ENCODE data around the gene LAMP1.

Gene LAMP1

DNA sequence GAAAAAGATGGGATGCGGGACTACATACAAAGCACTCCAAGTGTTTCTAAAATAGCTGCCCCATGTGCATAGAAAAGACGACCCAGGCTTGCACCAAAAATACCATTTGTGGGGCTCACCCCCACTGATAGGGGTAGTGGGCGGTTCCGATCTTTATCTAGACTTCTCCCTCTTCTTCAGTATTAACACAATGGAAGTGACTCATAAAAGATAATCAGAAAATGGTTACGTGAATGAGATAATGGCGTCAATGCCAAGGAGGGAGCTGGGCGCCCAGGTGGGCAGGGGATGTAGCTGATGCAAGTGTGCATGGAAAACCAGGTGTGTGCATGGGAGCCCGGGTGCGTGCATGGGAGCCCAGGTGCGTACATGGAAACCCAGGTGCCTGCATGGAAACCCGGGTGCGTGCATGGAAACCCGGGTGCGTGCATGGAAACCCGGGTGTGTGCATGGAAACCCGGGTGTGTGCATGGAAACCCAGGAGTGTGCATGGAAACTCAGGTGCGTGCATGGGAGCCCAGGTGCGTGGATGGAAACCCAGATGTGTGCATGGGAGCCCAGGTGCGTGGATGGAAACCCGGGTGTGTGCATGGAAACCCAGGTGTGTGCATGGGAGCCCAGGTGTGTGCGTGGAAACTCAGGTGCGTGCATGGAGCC lies 32.7 kb downstream of the LAMP1 start:
- TF ChIP-seq, protein P1, sequence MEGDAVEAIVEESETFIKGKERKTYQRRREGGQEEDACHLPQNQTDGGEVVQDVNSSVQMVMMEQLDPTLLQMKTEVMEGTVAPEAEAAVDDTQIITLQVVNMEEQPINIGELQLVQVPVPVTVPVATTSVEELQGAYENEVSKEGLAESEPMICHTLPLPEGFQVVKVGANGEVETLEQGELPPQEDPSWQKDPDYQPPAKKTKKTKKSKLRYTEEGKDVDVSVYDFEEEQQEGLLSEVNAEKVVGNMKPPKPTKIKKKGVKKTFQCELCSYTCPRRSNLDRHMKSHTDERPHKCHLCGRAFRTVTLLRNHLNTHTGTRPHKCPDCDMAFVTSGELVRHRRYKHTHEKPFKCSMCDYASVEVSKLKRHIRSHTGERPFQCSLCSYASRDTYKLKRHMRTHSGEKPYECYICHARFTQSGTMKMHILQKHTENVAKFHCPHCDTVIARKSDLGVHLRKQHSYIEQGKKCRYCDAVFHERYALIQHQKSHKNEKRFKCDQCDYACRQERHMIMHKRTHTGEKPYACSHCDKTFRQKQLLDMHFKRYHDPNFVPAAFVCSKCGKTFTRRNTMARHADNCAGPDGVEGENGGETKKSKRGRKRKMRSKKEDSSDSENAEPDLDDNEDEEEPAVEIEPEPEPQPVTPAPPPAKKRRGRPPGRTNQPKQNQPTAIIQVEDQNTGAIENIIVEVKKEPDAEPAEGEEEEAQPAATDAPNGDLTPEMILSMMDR (conservative IDR thresholded peaks at IDR 0.05; ENCODE audit: low read length), result no peak
- DNase-seq (ENCODE audit: low read depth), result no peak
- no peak overlapping the region for H3K4me3 ChIP-seq (ENCODE audit: low read length)

GRCh38 chr13:113332615-113333014 lies 35.6 kb downstream of the LAMP1 start:
- no peak overlapping the region for H3K4me3 ChIP-seq (ENCODE audit: low read length)
- no peak for DNase-seq (ENCODE audit: low read depth)
- TF ChIP-seq, protein P1 (conservative IDR thresholded peaks at IDR 0.05; ENCODE audit: low read length), result no peak

DNA sequence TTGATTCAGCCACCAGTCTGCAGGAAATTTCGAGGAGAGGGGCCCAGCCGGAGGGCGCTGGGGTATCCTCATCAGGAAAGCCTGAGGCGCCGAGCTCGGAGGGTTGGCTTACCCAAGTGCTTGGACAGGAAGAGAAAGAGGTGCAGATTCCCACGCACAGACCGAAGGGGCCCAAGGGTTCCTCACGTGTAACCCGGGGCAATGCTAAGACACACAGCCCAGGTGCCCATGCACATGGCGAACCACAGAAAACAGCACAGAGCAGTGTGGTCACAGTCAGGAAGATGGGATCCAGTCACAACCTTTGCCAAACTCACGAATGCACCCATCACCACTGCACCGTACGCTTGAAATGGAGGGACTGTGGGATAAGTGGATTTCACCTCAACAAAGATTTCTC lies 36.0 kb downstream of the LAMP1 start:
- TF ChIP-seq, protein P1 (conservative IDR thresholded peaks at IDR 0.05; ENCODE audit: low read length), result no peak
- DNase-seq (ENCODE audit: low read depth), result no peak
- H3K4me3 ChIP-seq (ENCODE audit: low read length), result no peak overlapping the region

- H3K4me3 ChIP-seq (ENCODE audit: low read length), result no peak overlapping the region
- DNase-seq (ENCODE audit: low read depth), result no peak
- TF ChIP-seq, protein P1 (conservative IDR thresholded peaks at IDR 0.05; ENCODE audit: low read length), result no peak
Observed at GRCh38 chr13:113337556-113337955, 40.5 kb downstream of the LAMP1 start.

DNA sequence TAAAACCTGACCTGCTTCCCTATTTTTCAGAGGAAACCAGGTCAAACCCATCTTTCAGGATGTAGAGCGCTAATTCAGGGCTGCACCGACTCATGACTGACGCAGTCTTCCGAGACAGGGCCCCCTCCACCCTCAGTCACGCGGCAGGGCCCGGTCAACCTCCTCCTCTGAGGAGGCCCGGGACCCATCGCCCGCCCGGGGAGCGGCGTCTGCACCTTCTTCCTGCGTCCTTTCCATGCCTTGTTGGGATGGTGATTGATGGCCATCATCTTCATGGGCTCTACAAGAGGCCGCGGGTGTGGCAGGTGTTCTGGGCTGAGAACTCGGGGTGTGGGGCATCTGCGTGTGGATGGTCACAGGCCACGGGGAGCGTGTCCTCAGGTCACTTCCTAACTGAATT lies 40.9 kb downstream of the LAMP1 start:
- H3K4me3 ChIP-seq (ENCODE audit: low read length), result no peak overlapping the region
- no peak for DNase-seq (ENCODE audit: low read depth)
- TF ChIP-seq, protein P1 (conservative IDR thresholded peaks at IDR 0.05; ENCODE audit: low read length), result no peak

DNA sequence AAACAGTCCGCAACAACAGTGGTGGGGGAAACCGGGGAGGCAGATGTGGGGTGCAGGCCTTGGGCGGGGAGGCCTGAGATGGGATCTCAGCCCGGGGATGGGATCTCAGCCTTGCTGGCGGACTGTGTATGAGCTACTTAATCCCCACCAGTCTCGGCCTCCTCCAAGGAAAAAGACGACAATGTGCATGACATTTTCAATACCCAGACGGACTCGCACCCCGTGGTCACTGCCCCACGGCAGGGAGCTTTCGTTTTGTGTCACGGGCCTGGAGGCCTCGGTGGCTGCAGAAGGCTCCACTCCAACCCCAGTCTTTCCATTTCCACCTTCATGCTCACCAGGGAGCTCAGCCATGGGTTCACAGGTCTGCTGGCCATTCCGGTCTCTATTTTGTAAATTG lies 41.4 kb downstream of the LAMP1 start:
- no peak overlapping the region for H3K4me3 ChIP-seq (ENCODE audit: low read length)
- TF ChIP-seq, protein P1 (conservative IDR thresholded peaks at IDR 0.05; ENCODE audit: low read length), result no peak
- DNase-seq (ENCODE audit: low read depth), result no peak

DNA sequence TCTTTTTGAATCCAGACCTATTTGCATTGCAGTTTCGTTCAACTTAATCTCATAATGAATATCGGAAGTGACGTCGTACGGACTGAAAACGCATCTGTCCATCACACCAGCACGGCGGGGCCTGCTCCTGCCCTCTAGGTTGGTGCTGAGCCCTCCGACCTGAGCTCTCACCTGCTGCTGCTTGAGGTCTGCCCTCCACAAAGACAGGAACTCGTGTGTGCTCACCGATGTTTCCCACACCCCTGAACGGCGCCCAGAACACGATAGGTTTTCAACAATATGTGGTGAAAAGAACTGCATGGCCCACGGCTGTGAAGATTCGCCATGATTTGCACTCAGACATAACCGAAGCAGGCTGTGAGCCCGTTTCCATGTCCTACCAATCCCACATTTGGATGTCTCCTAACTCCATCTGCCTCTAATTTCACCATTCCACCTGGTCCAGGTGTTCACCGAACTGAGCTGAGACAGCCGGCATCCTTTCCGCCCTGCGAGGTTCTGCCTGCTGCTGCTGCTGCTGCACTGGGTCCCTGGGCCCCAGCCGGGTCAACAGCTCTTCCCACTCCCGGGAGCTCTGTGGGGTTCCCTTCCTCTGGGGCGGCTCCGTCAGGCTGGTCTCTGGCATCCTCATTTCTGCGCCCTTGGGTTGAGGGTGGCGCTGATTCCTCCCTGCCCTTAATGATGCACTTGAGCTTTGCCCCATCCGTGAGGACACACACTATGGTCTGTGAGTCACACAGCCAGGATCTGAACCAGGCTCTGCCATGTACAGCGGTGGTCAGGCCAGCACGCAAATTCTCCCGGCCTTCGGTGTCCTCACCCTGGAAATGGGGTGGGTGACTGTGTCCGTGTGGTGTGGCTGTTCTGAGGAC lies 46.0 kb downstream of the LAMP1 start:
- no peak for DNase-seq (ENCODE audit: low read depth)
- H3K4me3 ChIP-seq (ENCODE audit: low read length), result no peak overlapping the region
- TF ChIP-seq, protein P1 (conservative IDR thresholded peaks at IDR 0.05; ENCODE audit: low read length), result no peak
